Ascending aorta (tissue), 2 donors: ENCODE data around the gene PPP1R17. TPM values are rescaled to one million over a fixed set of nuclear protein-coding genes. Genes with fewer than 3 reads are reported as not detected.

Experiments used
- DNase-seq, 2 donors: peaks; one replicate each; pipeline ENCODE4 v3.0.0-alpha.2; 2019; ENCODE audit warnings: low spot score in 2 of 2
- H3K27ac ChIP-seq, 2 donors: fragments of 200-600 bp; sonication (generic); one replicate each; pipeline ENCODE4 v1.5.1; 2016 to 2017; ENCODE audit warnings: mild to moderate bottlenecking in 1 of 2
- H3K27me3 ChIP-seq: fragments of 200-600 bp; sonication (generic); one replicate; pipeline ENCODE4 v1.5.1; 2017
- H3K36me3 ChIP-seq, 2 donors: fragments of 200-600 bp; sonication (generic); one replicate each; pipeline ENCODE4 v1.5.1; 2016
- H3K4me1 ChIP-seq, 2 donors: fragments of 200-600 bp; sonication (generic); one replicate each; pipeline ENCODE4 v1.5.1; 2016 to 2017; ENCODE audit warnings: mild to moderate bottlenecking in 1 of 2
- H3K4me3 ChIP-seq, 2 donors: fragments of 200-600 bp; sonication (generic); one replicate each; pipeline ENCODE4 v1.5.1; 2016 to 2017; ENCODE audit warnings: mild to moderate bottlenecking in 1 of 2
- H3K9me3 ChIP-seq, 2 donors: fragments of 200-600 bp; sonication (generic); one replicate each; pipeline ENCODE4 v1.5.1; 2016
- intact Hi-C: fragments of 100-400 bp; cut with DNase I; formaldehyde crosslinking; loops from one replicate; pipeline ENCODE4 v1.15.1; 2023
- total RNA-seq: library from RNA; depleted of rRNA; stranded (reverse); fragments of >200 nt; gene quantifications from one replicate; pipeline ENCODE4 v1.1.0, GENCODE V29; 2016
- TF ChIP-seq, protein P1 (sequence below), 3 experiments: fragments of 200-600 bp in 2 of 3; fragments of 450-650 bp in 1 of 3; sonication (generic) in 2 of 3; IDR thresholded peaks; one replicate each; pipeline ENCODE4 v1.5.1; 2016 to 2019; ENCODE audit warnings: antibody characterized with exemption in 3 of 3, mild to moderate bottlenecking in 1 of 3, moderate library complexity in 1 of 3

The PPP1R17 gene
- total RNA-seq, 1 donor from 2014 or later, result not detected

DNA sequence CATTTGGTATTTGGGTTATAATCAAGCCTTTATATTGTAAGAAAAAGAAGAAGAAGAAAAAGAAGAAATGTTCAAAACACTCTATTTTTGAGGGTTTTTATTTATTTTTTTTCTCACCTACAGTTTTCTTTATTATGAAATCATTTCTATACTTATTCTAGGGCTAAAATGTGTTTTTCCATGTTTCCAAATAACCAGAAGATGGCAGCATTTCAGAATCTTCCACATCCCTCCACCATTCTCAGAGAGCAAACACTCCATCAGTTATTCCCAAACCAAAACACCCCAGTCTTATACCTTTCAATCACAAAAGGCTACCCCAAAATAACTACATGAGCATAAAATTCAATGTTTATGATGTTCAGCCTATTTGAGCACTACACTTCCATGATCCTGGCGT is 38.7 kb upstream of the PPP1R17 start:
- TF ChIP-seq, protein P1, sequence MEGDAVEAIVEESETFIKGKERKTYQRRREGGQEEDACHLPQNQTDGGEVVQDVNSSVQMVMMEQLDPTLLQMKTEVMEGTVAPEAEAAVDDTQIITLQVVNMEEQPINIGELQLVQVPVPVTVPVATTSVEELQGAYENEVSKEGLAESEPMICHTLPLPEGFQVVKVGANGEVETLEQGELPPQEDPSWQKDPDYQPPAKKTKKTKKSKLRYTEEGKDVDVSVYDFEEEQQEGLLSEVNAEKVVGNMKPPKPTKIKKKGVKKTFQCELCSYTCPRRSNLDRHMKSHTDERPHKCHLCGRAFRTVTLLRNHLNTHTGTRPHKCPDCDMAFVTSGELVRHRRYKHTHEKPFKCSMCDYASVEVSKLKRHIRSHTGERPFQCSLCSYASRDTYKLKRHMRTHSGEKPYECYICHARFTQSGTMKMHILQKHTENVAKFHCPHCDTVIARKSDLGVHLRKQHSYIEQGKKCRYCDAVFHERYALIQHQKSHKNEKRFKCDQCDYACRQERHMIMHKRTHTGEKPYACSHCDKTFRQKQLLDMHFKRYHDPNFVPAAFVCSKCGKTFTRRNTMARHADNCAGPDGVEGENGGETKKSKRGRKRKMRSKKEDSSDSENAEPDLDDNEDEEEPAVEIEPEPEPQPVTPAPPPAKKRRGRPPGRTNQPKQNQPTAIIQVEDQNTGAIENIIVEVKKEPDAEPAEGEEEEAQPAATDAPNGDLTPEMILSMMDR (IDR thresholded peaks at IDR 0.05), result no peak
- Histone ChIP-seq H3K27me3 (no peaks in the 10 kb centered on the region), H3K27ac (no peak overlapping the region), H3K36me3 (no peaks in the 10 kb centered on the region), H3K4me1 (no peaks in the 10 kb centered on the region), H3K4me3 (no peak overlapping the region), H3K9me3 (no peaks in the 10 kb centered on the region)
- intact Hi-C loops, result no loop called here
- no peak for DNase-seq

DNA sequence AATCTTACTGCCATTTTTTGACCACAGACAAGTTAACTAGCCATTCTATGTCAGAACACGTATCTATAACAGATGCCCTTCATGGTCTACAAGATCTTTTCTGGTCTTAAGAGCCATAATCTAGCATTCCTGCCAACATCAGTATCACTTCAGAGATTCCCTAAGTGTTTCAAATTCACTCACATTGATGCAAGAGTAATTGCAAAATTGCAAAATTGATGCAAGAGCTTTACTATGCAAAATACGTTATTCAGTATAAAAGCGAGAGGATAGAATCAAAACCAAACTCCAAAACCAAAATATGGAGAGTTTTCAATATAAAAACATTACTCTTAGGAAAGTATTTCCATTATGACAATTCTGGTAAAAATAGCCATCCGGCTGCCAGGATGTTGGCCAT is 38.1 kb upstream of the PPP1R17 start:
- TF ChIP-seq, protein P1 (IDR thresholded peaks at IDR 0.05), result no peak
- Histone ChIP-seq H3K27me3 (no peaks in the 10 kb centered on the region), H3K36me3 (no peaks in the 10 kb centered on the region), H3K4me3 (no peak overlapping the region), H3K4me1 (no peaks in the 10 kb centered on the region), H3K27ac (no peak overlapping the region), H3K9me3 (no peaks in the 10 kb centered on the region)
- intact Hi-C loops, result no loop called here
- DNase-seq, result no peak

DNA sequence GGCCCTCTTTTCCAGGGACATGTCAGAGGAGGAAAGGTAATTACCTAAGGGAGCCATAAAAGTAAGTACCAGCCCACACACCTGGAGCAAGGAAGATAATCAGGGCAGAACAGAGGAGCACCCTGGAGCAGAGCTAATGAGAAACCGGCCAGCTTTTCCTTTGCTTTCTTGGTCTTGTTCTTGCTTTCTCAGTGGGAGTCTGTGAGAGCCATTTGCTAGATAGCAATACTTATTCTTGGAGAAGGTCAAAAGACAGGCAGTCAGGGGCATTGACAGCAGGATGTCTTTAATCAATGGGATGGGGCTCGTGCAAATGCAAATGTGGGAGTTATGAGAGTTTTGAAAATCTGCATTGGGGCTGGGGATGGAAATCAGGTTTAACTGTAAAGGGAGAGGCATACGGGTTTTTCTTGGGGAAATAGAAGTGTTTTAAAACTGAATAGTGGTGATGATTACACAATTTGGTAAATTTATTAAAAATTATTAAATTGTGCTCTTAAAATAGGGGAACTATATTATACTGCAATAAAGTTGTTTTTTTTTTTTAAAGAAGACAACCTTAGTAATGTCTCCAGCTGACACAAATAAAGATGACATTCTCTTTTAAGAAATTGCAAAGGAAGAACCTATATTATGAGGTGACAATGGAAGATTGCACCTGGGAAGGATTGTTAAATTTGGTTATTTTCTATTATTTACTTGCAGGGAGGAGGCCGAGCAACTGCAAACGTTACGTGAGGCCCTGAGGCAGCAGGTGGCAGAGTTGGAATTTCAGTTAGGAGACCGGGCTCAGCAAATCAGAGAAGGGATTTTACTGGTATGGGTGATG is 35.6 kb upstream of the PPP1R17 start:
- TF ChIP-seq, protein P1 (IDR thresholded peaks at IDR 0.05), result no peak
- no peak for DNase-seq
- H3K4me1 ChIP-seq, result no peaks in the 10 kb centered on the region
- H3K27me3 ChIP-seq, result no peaks in the 10 kb centered on the region
- H3K4me3 ChIP-seq, result no peak overlapping the region
- H3K9me3 ChIP-seq, result no peaks in the 10 kb centered on the region
- no peak overlapping the region for H3K27ac ChIP-seq
- intact Hi-C loops, result no loop called here
- no peaks in the 10 kb centered on the region for H3K36me3 ChIP-seq

DNA sequence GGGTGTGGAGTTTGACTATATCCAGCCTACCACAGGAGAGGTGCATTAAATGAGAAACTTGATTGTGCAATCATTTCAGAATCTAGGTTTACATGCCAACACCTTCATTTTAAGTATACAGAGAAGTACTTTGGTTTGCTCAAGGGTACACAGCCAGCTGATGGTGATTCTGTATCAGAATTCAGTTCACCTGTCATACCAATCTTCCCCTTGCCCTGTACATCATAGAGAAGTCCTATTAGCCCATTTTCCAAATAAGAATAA is 35.0 kb upstream of the PPP1R17 start:
- TF ChIP-seq, protein P1 (IDR thresholded peaks at IDR 0.05), result no peak
- intact Hi-C loops, result no loop called here

DNA sequence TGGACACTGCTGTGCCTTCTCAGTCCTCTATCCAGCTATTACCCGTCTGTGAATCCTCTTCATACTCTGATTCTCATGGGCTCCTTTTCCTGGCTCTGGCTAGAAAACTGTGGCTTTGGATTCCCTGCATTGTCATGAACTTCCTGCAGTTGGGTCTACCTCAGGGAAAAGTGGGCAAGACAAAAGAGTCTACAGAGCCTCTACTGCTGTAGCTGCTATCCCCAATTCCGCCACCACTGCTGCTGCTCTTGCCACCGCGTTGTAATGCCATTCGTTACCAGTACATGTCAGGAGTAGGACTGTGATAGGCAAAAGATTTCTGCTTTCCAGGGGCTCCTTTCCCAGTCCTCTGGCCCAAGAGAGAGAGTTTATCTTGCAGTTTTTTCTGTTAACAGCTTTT is 23.9 kb upstream of the PPP1R17 start:
- DNase-seq, result no peak
- H3K36me3 ChIP-seq, result no peaks in the 10 kb centered on the region
- no peak overlapping the region for H3K27ac ChIP-seq
- intact Hi-C loops, result no loop called here
- no peak overlapping the region for H3K4me3 ChIP-seq
- TF ChIP-seq, protein P1 (IDR thresholded peaks at IDR 0.05), result no peak
- H3K9me3 ChIP-seq, result no peaks in the 10 kb centered on the region
- no peaks in the 10 kb centered on the region for H3K27me3 ChIP-seq
- no peaks in the 10 kb centered on the region for H3K4me1 ChIP-seq

More for the DNA sequence above, 35.0 kb upstream of the PPP1R17 start:
- H3K9me3 ChIP-seq, result no peaks in the 10 kb centered on the region
- H3K4me1 ChIP-seq, result no peaks in the 10 kb centered on the region
- no peak overlapping the region for H3K4me3 ChIP-seq
- DNase-seq, result no peak
- H3K36me3 ChIP-seq, result no peaks in the 10 kb centered on the region
- H3K27me3 ChIP-seq, result no peaks in the 10 kb centered on the region
- H3K27ac ChIP-seq, result no peak overlapping the region

DNA sequence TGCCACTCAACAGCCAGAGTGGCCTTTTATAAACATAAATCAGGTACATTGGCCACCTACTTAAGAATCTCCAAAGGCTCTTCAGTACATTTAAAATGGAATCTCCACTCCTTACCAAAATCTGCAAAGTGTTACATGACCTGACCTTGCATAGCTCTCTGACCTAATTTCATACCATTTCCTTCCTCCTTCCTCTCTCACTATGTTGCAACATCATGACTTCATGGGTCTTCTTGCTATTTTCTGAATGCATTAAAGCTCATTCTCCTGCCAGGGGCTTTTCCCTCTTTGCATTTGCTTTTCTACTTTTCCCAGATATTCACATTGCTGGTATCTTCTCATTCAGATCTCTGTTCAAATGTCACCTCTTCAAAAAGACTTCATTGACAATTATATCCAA is 22.1 kb upstream of the PPP1R17 start:
- H3K4me3 ChIP-seq, result no peak overlapping the region
- intact Hi-C loops, result no loop called here
- DNase-seq, result no peak
- H3K9me3 ChIP-seq, result no peaks in the 10 kb centered on the region
- TF ChIP-seq, protein P1 (IDR thresholded peaks at IDR 0.05), result no peak
- no peak overlapping the region for H3K27ac ChIP-seq
- no peaks in the 10 kb centered on the region for H3K4me1 ChIP-seq
- no peaks in the 10 kb centered on the region for H3K27me3 ChIP-seq
- H3K36me3 ChIP-seq, result no peaks in the 10 kb centered on the region
